Measurements from ENCODE around the gene BAK1.
"Not testable (repeated sequence)": the region's sequence is repeated elsewhere in the genome, so short reads cannot be mapped to it uniquely, and the experiment has no call there.

The BAK1 gene

DNA sequence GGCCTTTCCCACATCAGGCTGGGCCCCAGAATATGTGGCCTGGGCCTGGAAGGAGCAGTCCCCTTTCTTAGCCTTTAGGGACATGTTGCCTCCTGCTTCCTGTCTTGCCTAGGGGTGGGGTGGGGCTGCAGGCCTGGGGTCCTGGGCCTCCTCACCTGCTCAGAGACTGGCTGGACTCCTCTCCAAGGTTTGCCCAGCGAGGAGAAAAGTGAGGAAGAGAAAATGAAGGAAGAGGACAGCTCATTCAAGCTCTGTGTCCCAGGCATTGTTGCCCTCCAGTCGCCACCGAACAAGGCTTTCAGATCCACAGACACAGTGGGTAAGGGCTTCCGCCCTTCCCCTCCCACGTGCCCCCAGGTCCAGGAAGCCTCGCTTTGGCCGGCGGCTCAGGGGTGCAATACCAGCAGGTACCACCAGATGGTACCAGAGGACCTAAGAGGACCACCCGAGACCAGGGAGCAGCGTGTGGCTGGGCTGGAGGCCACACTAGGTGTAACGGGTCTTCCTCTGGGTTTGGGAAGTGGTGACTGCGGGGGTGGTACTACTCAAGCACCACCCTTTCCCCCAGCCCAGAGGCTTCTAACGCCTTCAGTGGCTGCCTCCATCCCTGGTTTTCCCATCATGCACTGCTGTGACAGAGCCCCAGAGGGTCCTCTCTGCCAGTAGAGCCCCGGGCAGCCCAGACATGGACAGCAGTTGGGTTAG is 5.5 kb upstream of the BAK1 start:
- peak; percentile 97 for DNase-seq

DNA sequence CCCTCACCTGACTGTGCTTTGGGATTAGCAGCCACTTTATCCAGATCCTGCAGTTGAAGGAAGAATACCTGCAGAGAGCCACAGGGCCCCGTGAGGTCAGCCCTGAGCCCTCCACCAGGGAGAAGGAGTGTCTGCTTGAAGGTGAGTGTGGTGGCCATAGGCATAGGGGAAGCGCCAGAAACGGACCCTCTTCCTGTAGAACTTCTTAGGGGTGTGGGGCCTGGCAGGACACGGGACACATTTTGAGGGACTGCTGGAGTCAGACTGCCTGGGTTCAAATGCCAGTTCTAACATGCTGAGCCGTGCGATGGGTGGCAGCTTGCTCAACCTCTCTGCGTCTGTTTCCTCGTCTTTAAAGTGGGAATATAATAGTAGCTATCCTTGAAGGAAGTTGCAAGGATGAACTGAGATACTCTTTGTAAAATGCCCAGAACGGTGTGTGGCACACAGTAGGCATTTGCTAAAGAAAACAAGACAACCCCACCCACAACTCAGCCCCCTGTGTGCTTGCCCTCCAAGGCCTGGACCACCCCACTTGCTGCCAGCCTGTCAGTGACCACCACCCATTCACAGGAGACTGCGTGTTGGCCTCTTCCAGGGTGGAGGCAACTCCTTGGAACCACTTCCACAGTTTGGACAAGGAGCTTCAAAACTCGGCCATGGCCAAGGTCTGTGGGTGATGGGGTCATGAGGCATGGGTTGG is 4.8 kb upstream of the BAK1 start:
- DNase-seq, result no peak

DNA sequence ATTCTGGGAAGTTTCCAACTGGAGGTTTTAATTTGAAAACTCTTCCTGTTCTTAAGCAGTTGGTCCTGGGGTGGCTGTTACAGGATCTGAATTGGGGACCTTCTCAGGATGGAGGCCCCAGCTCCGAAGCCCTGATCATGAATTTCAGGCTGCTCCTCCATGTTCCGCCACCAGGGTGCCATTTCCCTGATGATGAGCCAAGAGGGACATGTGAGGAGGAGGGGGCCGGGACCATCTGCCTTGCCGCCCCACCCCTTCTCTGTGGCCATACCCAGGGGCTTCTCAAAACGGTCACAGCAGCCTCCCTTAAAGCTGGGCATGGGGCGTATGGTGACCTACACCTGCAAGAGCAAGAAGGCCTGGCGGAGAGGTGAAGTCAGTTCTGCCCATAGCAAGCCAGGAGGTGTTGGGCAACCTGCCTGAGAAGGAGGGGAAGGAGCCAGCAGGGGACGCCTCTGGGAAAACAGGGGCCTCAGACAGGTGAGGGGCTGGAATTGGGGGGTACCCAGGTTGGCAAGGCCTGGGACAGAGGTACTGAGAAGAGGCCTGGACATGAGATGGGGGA is 3.6 kb upstream of the BAK1 start:
- DNase-seq, result no peak

DNA sequence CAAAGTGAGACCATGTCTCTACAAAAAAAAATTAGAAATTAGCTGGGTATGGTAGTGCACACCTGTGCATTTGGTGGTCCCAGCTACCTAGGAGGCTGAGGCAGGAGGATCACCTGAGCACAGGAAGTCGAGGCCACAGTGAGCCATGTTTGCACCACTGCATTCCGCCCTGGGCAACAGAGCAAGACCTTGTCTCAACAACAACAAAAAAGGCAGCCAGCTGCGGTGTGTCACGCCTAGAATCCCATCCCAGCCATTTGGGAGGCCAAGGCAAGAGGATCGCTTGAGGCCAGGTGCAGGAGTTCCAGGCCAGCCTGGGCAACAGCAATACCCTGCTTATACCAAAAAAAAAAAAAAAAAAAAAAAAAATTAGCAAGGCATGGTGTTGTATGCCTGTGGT is 1.1 kb upstream of the BAK1 start:
- DNase-seq, result no peak

DNA sequence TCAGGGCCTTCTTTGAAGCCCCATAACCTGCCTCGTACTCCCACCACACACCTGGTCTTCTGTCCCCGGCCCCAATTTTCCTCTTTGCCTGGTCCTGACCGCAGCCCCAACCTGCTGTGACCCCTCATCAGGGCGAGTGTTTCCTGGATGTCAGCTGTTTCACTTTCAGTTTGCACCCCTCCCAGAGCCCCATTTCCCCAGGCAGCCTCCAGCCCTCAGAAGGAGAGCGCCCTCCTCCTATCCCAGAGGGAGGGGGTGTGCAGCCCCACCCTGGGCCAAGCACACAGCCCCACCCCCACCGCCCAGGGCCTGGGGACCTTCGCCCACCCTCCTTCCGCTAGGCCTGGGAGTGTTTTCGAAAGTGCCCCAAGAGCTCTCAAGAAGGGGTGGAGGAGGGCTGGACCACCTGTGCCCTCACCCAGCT is 1.5 kb downstream of the BAK1 start:
- no peak for DNase-seq

DNA sequence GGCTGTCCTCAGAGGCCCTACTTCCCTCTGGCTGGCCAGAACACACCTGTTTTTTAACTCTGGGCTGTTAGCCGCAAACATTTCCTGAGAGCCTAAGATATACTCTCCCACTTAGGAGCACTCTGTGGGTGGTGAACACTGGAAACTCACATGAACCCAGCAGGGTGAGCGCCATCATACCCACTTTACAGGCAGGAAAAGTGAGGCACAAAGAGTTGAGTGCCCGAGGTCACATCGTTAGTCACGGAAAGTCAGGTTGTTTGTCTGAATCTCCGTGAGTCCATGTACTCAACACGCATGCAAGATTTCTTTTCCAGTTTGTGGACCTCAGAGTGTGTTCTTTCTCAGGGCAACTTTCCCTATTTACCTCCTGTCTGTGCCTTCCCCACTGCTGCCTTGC is 1.9 kb downstream of the BAK1 start:
- DNase-seq, result no peak

DNA sequence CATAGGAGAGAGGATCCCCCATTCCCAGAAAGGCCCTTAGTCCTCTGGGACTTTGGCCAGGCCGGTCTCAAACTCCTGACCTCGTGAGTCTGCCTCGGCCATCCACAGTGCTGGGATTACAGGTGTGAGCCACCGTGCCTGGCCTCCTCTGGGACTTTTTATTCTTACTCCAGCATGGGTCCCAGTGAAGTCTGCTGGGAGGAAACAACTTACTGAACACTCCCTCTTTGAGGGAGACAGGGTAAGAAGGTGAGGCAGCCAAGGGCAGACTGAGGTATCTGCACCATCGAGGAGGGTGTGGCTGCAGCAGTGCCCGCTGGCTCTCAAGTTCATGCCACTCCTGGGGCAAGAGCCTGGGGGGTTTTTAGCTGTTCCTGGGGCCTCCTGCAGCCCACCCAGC is 2.4 kb downstream of the BAK1 start:
- no peak for DNase-seq

DNA sequence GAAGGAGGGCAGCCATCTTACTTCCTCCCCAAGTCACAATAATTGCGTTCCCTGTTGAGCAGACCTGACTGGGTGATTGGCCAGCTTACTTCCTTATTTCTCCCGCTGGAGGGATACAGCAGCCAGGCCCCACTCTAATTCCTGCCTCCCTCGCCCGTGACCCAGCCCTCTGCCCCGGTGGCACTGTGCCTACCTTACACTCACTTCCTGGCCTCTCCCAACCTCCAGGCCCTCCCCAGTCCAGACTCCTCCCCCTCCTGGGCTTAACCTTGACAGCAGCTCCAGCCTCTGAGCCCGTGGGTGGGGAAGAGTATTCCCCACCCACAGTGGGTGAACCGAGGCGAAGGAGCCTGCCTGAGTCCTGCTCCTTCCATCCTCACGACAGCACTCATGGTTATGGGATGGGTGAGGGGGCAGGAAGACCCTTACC is 3.0 kb downstream of the BAK1 start:
- DNase-seq, result no peak

DNA sequence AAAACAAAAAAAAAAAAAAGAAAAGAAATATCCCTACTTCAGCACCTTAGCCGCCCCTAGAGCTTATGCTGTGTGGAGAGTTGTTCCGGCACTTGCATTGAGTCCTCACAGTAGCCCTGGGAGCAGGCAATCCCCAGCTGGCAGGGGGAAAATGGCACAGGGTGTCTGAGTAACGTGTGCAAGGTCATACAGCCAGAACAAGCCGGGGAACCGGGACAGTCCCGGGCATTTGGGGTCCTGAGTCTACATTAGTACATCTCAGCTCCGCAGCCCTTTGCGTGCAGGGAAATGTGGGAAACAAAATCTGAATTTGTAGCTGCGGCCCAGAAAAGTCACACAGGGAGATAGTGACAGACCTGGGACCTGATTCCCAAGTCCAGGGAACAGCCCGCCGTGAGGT is 3.4 kb downstream of the BAK1 start:
- no peak for DNase-seq

DNA sequence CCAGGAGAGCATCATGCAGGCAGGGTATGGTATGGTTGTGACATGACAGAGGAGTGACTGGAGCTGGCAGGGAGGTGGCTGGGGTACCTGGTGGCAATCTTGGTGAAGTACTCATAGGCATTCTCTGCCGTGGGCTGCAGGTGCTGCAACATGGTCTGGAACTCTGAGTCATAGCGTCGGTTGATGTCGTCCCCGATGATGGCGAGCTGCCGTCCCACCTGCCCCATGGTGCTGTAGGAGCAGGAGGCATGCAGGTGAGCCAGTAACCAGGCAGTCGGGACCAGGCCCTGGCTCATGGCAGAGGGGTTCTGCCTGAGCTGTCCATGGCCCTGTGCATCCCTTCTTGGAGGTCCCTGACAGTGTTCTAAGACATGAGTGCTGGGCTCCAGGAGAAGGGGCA is 4.9 kb downstream of the BAK1 start:
- DNase-seq, result no peak

DNA sequence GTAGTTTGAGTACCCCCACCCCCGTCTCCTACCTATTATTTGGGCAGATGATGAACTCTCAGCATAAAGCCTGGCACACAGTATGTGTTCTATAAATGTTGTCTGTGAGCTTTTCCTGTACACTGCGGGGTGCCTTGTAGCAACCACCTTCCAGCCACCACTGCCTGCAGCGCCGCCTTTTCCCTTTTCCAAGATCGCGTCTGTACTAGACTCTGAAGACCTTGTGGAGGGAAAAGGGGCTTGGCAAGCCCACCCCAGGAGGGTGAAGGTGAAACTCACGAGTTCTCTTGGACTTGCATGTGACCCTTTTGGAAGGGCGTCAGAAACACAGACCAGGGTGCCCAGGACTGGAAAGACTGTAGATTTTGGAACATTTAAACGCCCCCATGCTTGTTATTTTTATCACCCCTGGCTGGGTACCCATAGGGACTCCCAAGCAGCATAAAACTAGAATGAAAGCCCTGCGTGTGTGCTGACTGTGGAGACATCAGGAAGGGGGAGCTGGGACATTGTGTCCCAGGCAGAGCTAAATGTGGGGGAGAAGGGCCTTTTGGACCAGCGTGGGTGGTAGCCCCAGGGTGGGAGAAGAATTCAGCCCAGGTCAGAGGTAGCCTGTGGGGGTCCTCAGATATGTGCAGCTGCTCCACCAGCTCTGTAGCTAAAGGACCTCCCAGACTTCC is 8.3 kb downstream of the BAK1 start:
- DNase-seq, result no peak

DNA sequence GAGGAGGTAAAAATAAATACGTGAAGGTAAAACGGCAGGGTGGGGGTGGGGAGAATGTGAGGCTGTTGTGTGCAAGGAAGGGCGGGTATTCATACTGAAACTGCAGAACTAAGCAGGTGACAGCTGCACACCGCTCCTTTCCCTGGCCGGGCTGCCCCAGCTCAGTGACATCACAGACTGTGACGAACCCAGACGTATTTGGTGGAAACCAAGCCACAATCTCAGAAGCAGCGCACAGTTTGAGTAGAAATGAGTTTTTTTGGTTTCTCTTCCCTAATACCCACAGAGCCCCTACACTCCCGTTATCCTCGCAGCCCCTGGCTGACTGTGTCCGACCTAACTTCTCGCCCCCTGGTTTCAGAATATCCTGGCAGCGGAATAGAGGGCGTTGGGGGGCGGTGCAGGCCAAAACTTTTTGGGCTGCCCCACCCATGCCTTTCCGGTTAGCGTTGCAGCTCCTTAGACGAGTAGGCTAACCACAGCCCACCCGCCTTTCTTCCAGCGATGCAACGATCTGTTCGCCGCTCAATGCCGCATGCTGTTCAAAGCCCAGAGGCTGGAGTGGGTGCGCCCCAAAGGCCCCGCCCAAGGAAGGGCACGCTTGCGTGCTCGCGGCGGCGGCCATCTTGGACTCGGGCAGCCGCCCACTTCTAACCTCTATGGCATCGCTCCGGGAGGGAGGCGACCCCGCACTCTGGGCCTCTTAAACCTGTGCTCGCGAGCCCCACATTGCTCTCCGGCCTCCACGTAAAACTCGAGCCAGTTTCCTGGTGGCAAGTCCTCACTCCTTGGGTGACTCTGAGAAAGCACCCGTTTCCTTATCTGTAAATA is 9.1 kb downstream of the BAK1 start:
- peak; percentile 89 for DNase-seq

DNA sequence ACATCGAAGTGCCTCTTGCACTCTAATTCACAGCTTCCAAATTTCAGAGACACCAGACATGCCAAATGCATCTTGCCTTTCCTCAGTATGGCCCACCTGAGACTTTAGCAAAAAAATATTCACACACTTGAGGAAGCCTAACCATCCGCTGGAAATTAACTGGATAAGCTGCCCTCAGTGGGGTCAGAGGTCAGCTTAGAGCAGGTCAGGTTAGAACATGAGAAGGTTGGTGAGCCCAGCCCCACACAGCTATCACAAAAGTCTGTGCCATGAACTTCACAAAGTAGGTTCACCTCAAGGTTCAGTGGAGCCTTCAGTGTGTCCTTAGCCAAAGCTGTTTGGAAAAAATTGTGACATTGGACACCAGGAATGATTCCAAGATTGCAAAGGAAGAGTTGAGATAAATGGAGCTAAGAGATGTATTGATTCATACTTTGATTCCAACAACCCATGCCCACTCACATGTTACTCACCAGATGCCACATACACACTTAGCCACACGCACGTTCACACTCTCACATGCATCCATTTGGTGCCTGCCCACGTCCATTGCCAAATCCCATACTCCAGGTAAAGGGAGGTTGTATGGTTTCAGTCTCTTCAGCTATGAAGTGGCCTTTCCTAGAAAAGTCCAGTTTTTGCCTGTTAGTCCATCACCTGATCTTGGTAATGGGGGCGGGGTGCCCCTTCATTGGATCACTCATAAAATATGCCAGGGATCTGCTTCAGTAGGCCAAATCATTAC is 11.1 kb downstream of the BAK1 start:
- DNase-seq, result no peak

DNA sequence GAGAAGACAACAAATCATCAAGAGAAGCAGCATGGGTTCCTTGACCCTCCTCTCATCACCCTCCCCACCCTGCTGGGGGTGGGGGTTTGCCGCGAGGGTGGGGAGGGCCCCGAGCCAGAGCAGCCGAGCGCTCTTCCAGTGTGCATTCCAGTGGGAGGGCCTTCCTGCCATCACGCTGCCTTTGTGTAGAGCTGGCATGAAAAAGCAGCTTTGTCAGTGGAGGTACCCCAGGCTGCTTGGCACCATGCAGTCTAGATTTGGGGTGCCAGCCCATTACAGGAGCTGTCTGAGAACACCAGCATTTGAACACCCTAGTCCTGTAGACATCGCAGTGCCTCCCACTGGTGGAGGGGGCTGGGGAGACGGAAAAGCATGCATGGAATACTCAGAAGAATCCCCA is 12.2 kb downstream of the BAK1 start:
- no peak for DNase-seq

DNA sequence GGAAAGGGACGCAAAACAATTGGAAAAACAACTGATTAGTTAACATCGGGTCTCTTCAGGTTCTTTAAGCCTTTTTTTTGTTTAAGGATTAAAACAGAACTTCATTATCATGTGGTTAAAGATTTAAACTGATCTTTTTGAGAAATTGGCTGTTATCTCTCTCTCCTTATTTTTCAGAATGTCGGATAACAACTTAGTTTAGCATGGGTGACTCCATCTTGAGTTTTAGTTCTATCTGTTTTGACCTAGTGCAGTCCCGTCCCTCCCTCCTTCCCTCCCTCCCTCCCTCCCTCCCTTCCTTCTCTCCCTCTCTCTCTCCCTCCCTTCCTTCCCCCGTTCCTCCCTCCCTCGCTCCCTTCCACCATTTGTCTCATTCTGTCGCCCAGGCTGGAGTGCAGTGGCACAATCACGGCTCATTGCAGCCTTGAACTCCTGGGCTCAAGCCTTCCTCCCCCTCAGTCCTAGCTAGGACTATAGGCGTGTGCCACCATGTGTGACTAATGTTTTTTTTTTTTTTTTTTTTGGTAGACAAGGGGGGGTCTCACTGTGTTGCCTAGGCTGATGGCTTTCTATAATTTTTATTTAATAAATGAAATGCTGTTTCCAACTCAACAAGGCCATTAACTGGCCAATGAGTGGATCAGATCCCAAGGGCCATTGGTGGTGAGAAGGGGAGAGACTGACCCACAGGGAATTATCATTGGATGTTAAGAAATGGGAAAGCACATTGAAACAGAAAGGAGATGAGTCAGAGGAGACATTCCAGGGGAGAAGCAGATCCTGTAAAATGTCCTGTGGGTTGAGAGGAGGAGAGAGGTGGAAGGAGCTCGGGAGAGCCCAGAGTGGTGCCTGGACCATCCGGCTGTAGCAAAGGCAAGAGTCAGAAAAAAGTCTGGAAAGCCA is 13.6 kb downstream of the BAK1 start:
- no peak for DNase-seq

DNA sequence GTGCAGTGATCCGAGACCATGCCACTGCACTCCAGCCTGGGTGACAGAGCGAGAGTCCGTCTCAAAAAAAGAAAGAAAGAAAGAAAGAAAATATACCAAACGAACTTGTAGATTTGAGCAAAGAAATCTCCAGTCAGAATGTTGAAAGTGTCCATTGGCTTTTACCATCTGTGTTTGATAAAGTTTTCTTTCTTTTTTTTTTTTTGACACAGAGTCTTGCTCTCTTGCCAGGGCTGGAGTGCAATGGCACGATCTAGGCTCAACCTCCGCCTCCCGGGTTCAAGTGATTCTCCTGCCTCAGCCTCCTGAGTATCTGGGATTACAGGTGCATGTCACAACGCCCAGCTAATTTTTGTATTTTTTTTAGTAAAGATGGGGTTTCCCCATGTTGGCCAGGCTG is 21.3 kb downstream of the BAK1 start:
- no peak for DNase-seq

DNA sequence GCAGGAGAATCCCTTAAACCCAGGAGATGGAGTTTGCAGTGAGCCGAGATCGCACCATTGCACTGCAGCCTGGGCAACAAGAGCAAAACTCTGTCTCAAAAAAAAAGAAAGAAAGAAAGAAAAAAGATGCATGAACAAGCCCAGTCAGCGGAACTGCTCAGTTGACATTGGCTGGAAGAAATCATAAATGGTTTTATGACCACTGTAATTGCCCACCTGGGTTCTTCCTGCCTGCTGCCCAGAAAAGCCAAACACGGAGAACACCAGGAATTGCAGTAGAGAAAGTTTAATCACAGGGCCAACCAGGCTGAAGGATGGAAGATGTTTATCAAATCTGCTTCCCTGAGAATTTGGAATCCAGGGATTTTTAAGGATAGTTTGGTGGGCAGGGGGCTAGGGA is 22.7 kb downstream of the BAK1 start:
- DNase-seq, result no peak

DNA sequence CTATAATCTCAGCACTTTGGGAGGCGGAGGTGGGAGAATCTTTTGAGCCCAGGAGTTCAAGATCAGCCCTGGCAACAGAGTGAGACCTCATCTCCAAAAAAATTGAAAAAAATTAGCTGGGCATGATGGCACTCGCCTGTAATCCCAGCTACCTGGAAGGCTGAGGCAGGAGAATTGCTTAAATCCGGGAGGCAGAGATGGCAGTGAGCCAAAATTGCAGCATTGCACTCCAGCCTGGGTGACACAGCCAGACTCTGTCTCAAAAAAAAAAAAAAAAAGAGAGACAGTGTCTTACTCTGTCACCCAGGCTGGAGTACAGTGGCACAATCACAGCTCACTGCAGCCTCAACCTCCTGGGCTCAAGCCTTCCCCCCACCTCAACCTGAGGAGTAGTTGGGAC is 27.2 kb downstream of the BAK1 start:
- DNase-seq, result not testable (repeated sequence)

DNA sequence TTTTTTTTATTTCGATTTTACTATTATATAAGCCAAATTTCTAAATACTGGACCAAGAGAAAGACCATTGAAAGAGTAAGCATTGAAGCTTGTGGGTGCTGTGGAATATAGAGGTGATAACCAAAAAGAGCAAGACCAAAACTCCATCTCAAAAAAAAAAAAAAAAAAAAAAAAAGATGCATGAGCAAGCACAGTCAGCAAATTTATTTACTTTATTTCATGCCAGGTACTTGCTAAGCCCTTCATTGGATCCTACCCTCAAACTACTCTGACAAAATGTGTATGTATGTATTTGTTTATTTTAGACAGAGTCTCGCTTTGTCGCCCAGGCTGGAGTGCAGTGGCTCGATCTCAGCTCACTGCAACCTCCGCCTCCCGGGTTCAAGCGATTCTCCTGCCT is 27.8 kb downstream of the BAK1 start:
- no peak for DNase-seq

DNA sequence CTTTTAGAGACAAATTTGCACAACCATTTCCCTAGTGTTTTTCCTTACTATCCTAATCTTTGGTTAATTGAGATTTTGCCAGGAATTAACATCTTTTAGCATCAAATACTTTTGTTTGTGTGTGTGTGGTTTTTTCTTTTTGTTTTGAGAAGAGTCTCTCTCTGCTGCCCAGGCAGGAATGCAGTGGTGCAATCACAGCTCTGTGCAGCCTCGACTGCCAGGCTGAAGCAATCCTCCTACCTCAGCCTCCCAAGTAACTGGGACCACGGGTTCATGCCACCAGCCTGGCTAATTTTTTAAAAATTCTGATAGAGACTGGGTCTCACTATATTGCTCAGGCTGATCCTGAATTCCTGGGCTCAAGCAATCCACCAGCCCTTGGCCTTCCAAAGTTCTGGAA is 28.5 kb downstream of the BAK1 start:
- no peak for DNase-seq

DNA sequence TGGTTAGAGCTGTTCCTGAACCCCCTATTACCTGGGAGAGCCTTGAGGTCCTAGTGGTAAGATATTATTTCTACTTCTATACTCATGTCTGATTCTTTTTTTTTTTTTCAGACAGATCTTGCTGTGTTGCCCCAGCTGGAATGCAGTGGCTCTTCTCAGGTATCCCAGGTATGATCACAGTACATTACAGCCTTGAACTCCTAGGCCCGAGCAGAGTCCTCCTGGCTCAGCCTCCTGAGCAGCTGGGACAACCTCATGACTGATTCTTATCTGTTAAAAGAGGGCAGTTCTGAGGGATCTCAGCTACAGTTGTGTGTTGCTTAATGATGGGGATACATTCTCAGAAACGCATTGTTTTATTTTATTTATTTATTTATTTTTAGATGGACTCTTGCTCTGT is 30.2 kb downstream of the BAK1 start:
- DNase-seq, result no peak
